Measurements from ENCODE around the gene USP7.

- TF ChIP-seq CTCF (conservative IDR thresholded peaks at IDR 0.05; ENCODE audit: low read length) (no peak), EZH2phosphoT487 (IDR thresholded peaks at IDR 0.05; ENCODE audit: borderline replicate concordance, low read depth, low read length) (no peak)
Measured at GRCh38 chr16:8960788-8961109, 3.0 kb downstream of the USP7 start.

Data from OCI-LY7 (cell line).